NCI-H2196 treated with DMSO at 0.1 percent for 48 hours (cell line): Measurements from ENCODE around the gene BUB3.
"Not testable (repeated sequence)": the region's sequence is repeated elsewhere in the genome, so short reads cannot be mapped to it uniquely, and the experiment has no call there.

Source experiments
- DNase-seq: peaks from one replicate; lab custom pipeline; 2025; ENCODE audit not compliant: unreplicated experiment; lab: John Stamatoyannopoulos, UW

Gene BUB3

DNA sequence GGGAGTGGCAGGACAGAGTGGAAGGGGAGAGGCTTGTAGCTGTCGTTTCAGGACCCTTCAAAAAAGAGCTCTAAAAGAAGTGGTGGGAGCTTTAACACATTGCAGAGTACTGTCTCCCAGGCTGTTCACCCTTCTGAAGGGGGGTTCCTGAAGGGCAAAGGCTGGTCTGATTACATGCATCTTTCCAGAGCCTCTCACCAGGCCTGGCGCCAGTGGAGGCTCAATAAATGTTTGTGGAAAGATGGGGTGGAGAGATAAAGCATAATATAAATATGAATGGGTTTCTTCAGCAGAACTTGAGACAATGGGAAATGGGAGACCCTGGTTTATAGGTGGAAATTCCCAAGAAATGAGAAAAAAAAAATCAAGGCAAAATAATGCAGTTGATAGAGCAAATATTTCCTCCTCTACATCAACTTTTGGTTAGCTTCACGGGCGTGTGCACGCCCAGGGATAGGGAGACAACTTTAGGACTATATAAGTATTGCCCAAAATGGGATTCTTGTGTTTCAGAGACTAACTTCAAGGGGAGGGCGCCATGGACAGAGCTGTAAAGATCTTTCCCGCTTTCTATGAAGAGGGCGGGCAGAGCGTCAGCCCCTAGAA, 613 bp upstream of the BUB3 start:
- no peak for DNase-seq

DNA sequence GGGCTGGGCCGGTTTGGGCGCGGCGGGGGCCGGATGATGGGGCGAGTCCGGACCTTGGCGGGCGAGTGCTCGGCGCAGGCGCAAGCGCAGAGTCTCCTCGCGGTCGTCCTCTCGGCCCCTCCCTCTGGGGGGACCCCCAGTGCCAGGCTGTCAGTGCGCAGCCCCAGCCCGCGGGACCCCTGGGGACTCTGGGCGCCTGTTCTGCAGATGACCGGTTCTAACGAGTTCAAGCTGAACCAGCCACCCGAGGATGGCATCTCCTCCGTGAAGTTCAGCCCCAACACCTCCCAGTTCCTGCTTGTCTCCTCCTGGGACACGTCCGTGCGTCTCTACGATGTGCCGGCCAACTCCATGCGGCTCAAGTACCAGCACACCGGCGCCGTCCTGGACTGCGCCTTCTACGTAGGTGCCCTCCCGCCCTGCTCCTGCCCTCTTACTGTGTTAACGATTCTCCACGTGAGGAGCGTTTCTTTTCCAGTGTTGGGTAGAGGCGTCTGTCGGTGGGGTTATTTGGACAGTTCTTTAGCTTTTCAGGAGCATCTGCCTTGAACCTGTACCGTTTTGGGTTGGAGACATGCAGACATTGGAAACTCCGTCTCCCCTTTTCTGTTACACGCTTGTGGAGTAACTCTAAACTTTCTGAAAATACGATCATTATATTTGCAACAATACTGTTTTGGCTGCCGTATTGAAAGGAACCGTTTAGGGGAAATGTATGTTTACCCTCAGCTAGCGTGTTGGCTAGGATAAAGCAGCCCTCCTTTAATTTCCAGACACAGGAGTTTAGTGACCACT, 706 bp downstream of the BUB3 start:
- no peak for DNase-seq

- no peak for DNase-seq
These were observed 1.9 kb downstream of the BUB3 start for GRCh38 chr10:123156078-123156477.

DNA sequence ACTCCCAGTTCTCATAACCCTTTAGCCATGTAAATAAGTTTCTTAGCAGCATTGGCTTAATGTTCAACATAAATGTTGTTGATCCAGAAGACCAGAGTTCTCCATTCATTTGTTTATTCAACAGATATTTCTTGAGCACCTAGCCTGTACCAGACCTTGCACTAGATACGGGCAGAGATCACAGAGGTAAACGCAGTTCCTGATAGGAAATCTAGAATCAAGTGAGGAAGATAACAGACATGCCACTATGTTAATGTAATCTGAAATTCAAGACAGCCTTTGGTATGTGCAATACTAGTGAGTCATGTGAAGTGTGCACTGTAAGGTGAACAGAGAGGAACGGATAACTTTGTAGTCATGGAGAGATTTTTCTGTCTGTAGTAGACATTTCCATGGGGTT, 3.0 kb downstream of the BUB3 start:
- DNase-seq: no peak

- DNase-seq: no peak
These were observed 4.5 kb downstream of the BUB3 start for GRCh38 chr10:123158682-123159081.

DNA sequence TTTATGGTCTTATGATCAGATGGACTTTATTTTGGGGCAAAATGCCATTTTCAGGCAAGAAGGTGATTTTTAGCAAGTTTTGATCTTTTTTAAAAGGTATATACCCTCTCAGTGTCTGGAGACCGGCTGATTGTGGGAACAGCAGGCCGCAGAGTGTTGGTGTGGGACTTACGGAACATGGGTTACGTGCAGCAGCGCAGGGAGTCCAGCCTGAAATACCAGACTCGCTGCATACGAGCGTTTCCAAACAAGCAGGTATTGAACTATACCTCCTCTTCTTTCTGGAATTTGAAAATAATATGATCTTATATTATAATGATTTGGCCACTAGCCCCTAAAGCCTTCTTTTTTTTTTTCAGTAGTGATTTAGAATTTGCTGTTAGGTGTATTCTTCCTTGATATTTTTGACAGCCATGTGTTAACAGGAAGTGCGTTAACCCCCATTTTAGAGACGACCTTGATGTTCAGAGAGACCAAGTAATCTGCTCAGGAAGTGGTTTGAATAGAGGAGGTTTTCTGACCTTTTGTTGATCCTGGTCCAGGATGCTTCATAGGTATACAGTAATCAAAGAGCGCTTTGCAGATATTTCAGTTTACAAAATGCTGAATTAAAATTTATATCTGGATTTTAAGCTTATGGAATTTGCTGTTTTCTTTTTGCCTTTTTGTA, 6.2 kb downstream of the BUB3 start:
- no peak for DNase-seq

DNA sequence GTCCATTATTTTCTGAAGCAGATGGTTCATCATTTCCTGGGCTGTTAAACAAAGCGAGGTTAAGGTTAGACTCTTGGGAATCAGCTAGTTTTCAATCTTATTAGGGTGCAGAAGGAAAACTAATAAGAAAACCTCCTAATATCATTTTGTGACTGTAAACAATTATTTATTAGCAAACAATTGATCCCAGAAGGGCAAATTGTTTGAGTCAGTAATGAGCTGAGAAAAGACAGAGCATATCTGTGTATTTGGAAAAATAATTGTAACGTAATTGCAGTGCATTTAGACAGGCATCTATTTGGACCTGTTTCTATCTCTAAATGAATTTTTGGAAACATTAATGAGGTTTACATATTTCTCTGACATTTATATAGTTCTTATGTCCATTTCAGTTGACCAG, 10.1 kb downstream of the BUB3 start:
- no peak for DNase-seq

GRCh38 chr10:123165445-123166072, 11.4 kb downstream of the BUB3 start:
- DNase-seq: no peak

DNA sequence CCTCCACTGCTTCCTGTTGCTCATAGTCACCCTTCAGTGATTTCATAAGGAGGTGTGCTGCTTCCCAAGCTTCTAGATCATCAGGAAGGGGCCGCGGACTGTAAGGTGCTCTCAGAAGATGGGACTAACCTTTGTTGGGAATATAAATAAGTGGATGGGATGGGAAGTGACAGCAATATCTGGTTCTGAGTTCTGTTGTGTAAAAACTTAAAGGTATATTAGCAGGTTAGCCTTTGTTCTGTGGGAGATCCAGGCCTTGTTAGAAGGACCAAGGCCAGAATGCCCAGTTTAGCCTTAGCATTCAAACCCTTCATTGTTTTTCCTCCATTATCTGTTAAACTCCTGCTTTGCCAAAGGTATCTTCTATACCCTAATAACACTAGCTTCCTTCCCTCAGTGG, 12.4 kb downstream of the BUB3 start:
- no peak for DNase-seq

DNA sequence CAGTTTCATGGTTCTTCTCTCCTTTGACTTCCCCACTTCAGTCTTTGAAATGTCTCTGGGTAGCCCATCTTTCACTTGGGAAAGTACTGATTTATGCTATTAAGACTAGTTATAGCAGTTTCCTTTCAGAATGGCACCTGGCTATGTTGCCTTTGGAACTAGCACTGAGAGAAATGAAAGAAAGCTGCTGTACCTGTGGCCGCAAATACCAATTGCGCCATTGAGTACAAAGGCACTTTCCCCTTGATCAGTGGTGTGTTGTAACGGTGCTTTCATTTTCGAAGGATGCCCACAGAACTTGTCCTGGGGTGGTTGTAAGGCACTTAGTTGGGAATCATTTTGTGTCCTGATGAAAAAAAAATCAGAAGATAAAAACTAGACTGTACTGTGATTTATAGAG, 16.8 kb downstream of the BUB3 start:
- no peak for DNase-seq

DNA sequence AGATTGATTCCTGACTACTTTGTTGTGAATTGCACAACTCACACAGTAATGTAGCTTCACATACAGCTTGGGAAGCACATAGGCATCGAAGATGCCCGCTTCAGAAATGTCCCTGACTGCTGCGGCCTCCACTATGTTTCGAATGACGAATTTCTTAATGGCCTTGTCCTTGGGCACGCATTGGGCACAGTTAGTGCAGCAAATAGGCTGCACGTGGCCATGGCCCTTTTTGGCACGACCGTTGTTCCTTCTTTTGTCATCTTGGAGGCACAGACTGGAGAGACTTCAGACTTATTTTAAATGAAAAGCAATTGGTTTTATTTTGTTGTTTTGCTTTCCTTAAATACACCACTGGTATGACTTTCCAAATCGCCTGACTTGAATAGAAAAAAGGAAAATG, 17.4 kb downstream of the BUB3 start:
- not testable (repeated sequence) for DNase-seq

DNA sequence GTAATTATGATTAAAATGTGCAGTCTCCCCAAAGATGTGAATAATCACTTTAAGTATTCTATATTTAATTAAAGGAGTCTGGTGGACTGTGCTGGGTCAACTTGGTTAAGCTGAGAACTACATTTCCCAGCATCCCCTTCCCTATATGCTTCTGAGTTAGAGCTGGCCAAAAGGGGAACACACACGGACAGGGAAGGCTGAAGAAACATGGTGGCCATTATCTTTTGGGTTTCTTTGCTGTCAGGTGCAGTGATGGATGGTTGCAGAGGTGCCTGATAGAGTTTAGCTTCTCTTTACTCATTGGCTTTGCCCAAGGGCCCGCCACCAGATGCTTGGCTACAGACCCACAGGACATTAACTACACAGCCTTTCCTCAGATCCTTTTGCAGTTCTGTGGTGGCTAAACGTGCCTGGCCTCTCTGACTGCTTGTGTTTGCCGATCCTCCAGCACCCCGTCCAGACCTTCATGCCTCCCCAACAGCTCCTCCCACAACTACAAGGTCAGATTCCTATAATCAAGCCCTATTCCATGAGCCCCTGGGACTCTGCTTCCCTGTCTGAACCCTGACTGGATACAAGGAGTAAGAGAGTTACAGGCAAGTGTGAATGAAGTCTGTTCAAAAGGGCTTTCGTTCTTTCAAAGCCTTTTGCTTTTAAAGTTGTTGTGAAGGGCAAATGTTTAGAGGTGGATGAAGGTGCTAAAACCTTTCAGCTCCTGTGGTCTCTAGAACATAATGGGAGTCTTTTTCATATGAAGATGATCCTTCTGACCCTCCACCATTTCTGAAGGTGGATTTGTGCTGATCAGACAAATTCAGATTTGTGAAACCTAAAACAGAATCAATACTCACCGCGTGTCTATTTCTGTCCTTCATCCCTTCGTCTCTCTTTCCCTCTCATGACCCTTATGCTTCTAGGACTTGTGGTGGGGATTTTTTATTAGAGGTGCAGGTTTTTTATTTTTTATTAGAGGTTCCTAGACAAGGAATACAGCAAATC, 21.5 kb downstream of the BUB3 start:
- no peak for DNase-seq

DNA sequence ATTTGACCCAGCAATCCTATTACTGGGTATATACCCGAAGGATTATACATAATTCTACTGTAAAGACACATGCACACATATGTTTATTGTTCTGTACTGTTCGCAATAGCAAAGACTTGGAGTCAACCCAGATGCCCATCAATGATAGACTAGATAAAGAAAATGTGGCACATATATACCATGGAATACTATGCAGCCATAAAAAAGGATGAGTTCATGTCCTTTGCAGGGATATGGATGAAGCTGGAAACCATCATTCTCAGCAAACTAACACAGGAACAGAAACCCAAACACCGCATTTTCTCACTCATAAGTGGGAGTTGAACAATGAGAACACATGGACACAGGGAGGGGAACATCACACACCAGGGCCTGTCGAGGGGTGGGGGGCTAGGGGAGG, 24.2 kb downstream of the BUB3 start:
- DNase-seq: not testable (repeated sequence)

DNA sequence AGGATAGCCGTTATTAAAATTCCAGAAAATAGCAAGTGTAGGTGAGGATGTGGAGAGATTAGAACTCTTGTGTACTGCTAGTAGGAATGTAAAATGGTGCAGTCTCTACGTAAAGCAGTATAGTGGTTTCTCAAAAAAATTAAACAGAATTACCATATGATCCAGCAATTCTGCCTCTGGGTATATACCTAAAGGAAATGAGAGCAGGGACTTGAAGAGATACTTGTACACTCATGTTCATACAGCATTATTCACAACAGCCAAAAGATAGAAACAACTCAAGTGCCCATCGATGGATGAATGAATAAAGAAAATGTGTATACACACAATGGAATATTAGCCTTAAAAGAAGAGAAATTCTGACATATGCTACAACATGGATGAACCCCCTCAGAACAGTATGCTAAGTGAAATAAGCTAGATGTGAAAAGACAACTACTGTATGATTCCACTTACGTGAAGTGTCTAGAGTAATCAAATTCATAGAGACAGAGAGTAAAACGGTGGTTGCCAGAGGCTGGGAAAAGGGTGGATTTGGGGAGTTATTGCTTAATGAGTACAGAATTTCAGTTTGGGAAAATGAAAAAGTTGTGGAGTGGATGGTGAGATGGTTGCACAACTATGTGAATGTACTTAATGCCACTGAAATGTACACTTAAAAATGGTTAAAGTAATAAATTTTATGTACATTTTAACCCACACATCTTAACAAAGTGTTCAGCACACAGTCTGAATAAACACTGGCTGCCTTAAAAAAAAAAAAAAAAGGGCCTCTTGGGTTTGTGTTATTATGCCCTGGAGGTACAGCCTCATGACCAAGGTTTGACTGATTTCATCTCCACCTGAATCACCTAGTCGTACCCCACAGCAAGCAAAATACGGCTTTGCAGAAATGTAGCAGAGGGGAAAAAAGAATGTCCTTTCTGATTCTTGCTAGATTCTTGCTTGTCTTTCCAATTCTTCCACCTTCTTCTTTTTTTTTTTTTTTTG, 26.2 kb downstream of the BUB3 start:
- no peak for DNase-seq

DNA sequence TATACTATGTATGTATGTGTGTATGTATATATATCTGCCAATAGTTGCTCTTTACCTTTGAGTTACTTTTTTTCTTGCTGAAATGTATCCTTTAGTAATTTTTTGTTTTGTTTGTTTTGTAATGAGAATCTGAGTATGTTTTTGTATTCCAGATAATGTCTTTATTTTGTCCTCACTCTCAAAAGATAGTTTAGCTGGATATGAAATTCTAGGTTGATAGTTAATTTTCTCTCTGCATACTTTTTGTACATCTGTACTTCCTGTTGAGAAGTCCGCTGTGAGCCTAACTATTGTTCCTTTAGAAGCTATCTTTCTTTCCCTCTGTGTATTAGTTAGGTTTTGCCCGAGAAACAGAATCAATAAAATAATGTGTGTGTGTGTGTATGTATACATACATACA, 29.5 kb downstream of the BUB3 start:
- no peak for DNase-seq

DNA sequence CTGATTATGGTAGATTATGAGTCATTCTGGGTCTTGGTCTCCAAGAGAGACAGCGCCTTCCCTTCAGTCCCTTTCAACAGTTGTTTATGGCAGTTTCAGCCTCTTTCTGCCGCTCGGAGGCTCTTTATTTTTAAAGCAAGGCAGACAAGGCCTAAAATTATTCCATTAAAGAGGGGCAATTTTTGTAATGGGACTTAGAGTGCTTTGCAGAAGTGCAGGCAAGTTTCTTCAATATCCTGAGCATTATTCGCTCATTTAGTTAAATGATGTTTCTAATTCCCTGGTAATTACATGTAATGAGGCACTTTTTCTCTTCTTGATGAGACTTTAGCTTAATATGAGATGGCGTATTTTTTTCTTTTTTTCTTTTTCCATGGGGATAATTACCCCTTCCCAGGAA, 33.6 kb downstream of the BUB3 start:
- no peak for DNase-seq

- DNase-seq: no peak
These were observed 37.7 kb downstream of the BUB3 start for GRCh38 chr10:123191886-123192285.

- no peak for DNase-seq
These were observed 39.9 kb downstream of the BUB3 start for GRCh38 chr10:123194056-123194455.

- DNase-seq: no peak
These were observed 46.3 kb downstream of the BUB3 start for GRCh38 chr10:123200531-123200930.
